Osteoblast (primary cell): Measurements from ENCODE around the gene MTHFSD. TPM values are rescaled to one million over a fixed set of nuclear protein-coding genes. Genes with fewer than 3 reads are reported as not detected.

Experiments
- DNase-seq: peaks from one replicate; pipeline ENCODE4 v3.0.0; 2011; ENCODE audit warnings: low spot score, mixed read lengths; ENCODE audit not compliant: insufficient read length; ENCODE audit errors: missing footprints
- H2AFZ ChIP-seq: 2 replicates; pipeline ENCODE4 v1.6.0; 2011; ENCODE audit warnings: mild to moderate bottlenecking, low read length
- H3K27ac ChIP-seq: 2 replicates; pipeline ENCODE4 v1.5.1; 2011; ENCODE audit warnings: mild to moderate bottlenecking, low read depth, low read length, moderate library complexity
- H3K27me3 ChIP-seq: 2 replicates; pipeline ENCODE4 v1.6.0; 2012; ENCODE audit warnings: mild to moderate bottlenecking, control low read depth, inconsistent platforms, low read length, moderate library complexity; ENCODE audit not compliant: insufficient read depth
- H3K36me3 ChIP-seq: 2 replicates; pipeline ENCODE4 v1.5.1; 2011; ENCODE audit warnings: mild to moderate bottlenecking, low read length, control low read depth, moderate library complexity; ENCODE audit not compliant: insufficient read depth
- H3K4me1 ChIP-seq: 2 replicates; pipeline ENCODE4 v1.5.1; 2011; ENCODE audit warnings: mild to moderate bottlenecking, low read length, control low read depth, moderate library complexity; ENCODE audit not compliant: insufficient read depth
- H3K4me2 ChIP-seq: 2 replicates; pipeline ENCODE4 v1.6.0; 2011; ENCODE audit warnings: mild to moderate bottlenecking, low read length; ENCODE audit not compliant: insufficient read depth
- H3K4me3 ChIP-seq: fragments of 200-600 bp; sonication (generic); 3 replicates; pipeline ENCODE4 v1.5.1; 2012; ENCODE audit warnings: mild to moderate bottlenecking, low read length, inconsistent platforms; ENCODE audit not compliant: insufficient read depth
- H3K79me2 ChIP-seq: 2 replicates; pipeline ENCODE4 v1.6.0; 2012; ENCODE audit warnings: mild to moderate bottlenecking, low read length, control low read depth, inconsistent platforms; ENCODE audit not compliant: insufficient read depth
- H3K9me3 ChIP-seq: 2 replicates; pipeline ENCODE4 v1.5.1; 2011; ENCODE audit warnings: low read depth, low read length, control low read depth
- H4K20me1 ChIP-seq: 2 replicates; pipeline ENCODE4 v1.6.0; 2012; ENCODE audit warnings: mild to moderate bottlenecking, low read length, control low read depth; ENCODE audit not compliant: insufficient read depth
- total RNA-seq: library from RNA; depleted of rRNA; stranded (reverse); fragments of >200 nt; gene quantifications from 2 replicates; pipeline ENCODE4 v1.2.3, GENCODE V29; 2012
- TF ChIP-seq, protein P1 (sequence below): IDR thresholded peaks from 2 replicates; pipeline ENCODE4 v1.5.1; 2011; ENCODE audit warnings: mild to moderate bottlenecking, low read depth, low read length, moderate library complexity; ENCODE audit errors: extremely low read depth

The MTHFSD gene
- total RNA-seq, 1 donor: 18.5 TPM

DNA sequence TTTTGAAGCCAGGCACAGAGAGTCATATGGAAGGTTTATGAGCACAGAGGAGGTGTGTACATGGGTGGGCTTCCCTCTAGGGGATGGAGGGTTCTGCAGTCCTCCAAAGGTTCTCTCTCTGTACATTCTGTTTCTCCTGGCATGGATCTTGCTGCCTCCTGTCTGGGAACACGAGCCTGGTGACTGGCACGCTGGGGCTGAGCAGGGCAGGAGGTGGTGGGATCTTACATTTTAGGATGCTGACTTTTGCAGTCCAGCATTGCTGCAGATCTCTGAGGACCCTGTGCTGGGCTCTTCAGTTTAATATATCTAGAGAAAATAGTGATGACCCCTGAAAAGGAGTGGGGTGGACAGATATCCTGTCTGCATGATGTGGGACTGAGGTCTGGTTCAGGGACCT is 46.3 kb upstream of the MTHFSD start:
- Histone ChIP-seq H3K36me3 (peaks cover 2% of the 10 kb centered on the region), H3K4me3 (no peak overlapping the region), H3K4me1 (no peaks in the 10 kb centered on the region), H3K27me3 (no peaks in the 10 kb centered on the region), H2AFZ (no peak overlapping the region), H3K9me3 (no peaks in the 10 kb centered on the region), H3K27ac (no peak overlapping the region), H3K79me2 (no peaks in the 10 kb centered on the region), H4K20me1 (no peaks in the 10 kb centered on the region), H3K4me2 (no peak overlapping the region)
- peak; percentile 23 for DNase-seq
- TF ChIP-seq, protein P1, sequence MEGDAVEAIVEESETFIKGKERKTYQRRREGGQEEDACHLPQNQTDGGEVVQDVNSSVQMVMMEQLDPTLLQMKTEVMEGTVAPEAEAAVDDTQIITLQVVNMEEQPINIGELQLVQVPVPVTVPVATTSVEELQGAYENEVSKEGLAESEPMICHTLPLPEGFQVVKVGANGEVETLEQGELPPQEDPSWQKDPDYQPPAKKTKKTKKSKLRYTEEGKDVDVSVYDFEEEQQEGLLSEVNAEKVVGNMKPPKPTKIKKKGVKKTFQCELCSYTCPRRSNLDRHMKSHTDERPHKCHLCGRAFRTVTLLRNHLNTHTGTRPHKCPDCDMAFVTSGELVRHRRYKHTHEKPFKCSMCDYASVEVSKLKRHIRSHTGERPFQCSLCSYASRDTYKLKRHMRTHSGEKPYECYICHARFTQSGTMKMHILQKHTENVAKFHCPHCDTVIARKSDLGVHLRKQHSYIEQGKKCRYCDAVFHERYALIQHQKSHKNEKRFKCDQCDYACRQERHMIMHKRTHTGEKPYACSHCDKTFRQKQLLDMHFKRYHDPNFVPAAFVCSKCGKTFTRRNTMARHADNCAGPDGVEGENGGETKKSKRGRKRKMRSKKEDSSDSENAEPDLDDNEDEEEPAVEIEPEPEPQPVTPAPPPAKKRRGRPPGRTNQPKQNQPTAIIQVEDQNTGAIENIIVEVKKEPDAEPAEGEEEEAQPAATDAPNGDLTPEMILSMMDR: no peak

DNA sequence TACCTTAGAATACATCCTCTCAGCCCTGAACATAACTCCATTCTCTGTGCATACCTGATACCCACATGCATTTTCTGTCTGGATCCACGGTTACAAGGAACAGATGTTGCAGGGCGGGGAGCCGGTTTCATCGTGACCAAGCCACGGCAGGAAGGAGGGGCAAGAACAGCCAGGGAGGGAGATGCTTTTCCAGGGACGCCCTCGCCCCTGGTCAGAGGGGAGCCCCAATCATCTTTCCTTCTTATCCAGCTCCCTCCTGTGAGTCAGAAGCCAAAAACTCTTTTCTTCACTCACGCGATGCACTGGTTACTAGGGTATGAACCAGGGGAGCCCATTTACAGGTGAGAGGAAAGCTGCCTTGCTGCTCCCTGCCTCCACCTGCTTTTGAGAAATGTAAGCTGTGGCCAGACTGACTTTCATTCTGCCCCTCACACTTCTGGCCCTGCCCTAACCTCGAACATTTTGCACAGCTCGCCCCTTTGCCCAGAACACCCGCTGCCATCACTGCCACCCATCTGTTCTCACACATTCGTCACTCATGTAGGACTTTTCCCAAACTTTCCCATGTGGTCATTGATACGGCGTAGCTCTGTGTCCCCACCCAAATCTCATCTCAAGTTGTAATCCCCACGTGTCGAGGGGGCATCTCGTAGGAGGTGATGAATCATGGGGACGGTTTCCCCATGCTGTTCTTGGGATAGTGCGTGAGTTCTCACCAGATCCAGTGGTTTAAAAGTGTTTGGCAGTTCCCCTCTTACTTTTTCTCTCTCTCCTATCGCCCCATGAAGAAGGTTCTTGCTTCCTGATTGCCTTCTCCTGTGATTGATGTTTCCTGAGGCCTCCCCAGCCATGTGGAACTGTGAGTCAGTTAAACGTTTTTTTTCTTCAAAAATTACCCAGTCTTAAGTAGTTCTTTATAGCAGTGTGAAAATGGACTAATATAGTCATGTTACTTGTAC is 43.9 kb upstream of the MTHFSD start:
- Histone ChIP-seq H3K27me3 (no peaks in the 10 kb centered on the region), H3K9me3 (no peaks in the 10 kb centered on the region), H3K4me3 (no peak overlapping the region), H3K4me2 (no peak overlapping the region), H3K4me1 (peaks cover 20% of the 10 kb centered on the region), H3K79me2 (peaks cover 7% of the 10 kb centered on the region), H2AFZ (no peak overlapping the region), H3K36me3 (peaks cover 2% of the 10 kb centered on the region), H4K20me1 (no peaks in the 10 kb centered on the region), H3K27ac (no peak overlapping the region)
- DNase-seq: peak; percentile 34
- TF ChIP-seq, protein P1: no peak

DNA sequence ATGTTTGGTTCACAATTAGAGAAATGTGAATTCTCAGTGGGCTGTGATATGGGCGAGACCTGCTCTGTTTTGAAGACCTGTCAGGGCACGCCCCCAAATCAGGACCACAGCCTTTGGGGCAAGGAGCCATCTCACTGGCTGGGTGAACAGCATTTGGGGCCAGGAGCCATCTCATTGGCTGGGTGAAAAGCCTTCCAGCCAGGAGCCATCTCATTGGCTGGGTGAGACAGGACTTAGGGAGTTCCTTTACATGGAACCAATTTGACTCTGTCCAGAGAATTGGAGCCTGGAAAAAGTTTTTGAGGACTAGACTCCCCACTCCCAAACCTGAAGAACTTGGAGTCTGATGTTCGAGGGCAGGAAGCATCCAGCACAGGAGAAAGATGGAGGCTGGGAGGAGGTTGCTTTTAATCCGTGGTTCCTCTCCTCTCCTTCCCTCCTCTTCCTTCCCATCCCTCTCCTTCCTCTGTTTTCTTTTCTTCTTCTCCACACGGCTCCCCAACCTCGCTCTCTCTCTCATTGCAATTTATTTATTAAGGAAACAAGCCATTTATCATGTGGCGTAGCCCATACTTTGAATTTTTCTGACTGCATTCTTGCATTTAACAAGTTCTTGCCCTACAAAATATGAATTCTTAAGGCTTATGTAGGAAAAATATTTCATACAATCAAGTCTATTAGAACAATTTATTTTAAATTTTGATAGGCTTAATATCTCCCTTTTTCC is 43.0 kb upstream of the MTHFSD start:
- Histone ChIP-seq H3K4me3 (no peak overlapping the region), H3K4me2 (no peak overlapping the region), H3K4me1 (peaks cover 29% of the 10 kb centered on the region), H4K20me1 (no peaks in the 10 kb centered on the region), H2AFZ (no peak overlapping the region), H3K36me3 (peaks cover 2% of the 10 kb centered on the region), H3K27ac (no peak overlapping the region), H3K27me3 (no peaks in the 10 kb centered on the region), H3K79me2 (peaks cover 11% of the 10 kb centered on the region), H3K9me3 (no peaks in the 10 kb centered on the region)
- TF ChIP-seq, protein P1: no peak
- DNase-seq: peak; percentile 21
